ENCODE data around the gene HIGD1A. TPM values are rescaled to one million over a fixed set of nuclear protein-coding genes. Genes with fewer than 3 reads are reported as not detected.

The HIGD1A gene
- total and polyA plus RNA-seq, 9 of the 15 experiments (the other 6 are each of a cell fraction or from before 2014, with no cell fraction given), result 165 to 1,185 (median 333) TPM

- no peak for TF ChIP-seq DEAF1 (CRISPR knock-in tag; IDR thresholded peaks at IDR 0.05)
- no peak for TF ChIP-seq ERF (CRISPR knock-in tag; IDR thresholded peaks at IDR 0.05)
- TF ChIP-seq BCLAF1 (IDR thresholded peaks at IDR 0.05; ENCODE audit: borderline replicate concordance in 1 of 2, control insufficient read depth in 1 of 2, low read depth in 2 of 2, low read length in 1 of 2), result no peak
- TF ChIP-seq, protein P1, sequence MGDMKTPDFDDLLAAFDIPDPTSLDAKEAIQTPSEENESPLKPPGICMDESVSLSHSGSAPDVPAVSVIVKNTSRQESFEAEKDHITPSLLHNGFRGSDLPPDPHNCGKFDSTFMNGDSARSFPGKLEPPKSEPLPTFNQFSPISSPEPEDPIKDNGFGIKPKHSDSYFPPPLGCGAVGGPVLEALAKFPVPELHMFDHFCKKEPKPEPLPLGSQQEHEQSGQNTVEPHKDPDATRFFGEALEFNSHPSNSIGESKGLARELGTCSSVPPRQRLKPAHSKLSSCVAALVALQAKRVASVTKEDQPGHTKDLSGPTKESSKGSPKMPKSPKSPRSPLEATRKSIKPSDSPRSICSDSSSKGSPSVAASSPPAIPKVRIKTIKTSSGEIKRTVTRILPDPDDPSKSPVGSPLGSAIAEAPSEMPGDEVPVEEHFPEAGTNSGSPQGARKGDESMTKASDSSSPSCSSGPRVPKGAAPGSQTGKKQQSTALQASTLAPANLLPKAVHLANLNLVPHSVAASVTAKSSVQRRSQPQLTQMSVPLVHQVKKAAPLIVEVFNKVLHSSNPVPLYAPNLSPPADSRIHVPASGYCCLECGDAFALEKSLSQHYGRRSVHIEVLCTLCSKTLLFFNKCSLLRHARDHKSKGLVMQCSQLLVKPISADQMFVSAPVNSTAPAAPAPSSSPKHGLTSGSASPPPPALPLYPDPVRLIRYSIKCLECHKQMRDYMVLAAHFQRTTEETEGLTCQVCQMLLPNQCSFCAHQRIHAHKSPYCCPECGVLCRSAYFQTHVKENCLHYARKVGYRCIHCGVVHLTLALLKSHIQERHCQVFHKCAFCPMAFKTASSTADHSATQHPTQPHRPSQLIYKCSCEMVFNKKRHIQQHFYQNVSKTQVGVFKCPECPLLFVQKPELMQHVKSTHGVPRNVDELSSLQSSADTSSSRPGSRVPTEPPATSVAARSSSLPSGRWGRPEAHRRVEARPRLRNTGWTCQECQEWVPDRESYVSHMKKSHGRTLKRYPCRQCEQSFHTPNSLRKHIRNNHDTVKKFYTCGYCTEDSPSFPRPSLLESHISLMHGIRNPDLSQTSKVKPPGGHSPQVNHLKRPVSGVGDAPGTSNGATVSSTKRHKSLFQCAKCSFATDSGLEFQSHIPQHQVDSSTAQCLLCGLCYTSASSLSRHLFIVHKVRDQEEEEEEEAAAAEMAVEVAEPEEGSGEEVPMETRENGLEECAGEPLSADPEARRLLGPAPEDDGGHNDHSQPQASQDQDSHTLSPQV (IDR thresholded peaks at IDR 0.05), result no peak
- no peak for TF ChIP-seq ATF3 (IDR thresholded peaks at IDR 0.05)
- no peak for TF ChIP-seq ATF3 (CRISPR knock-in tag; conservative IDR thresholded peaks at IDR 0.05)
- TF ChIP-seq PREB (CRISPR knock-in tag; IDR thresholded peaks at IDR 0.05), result no peak
Measured at GRCh38 chr3:42802876-42803413, 1.3 kb downstream of the HIGD1A start (continued).
